MM.1S (cell line): ENCODE results near the gene TMTC2.

Experiments used
- CTCF ChIP-seq: fragments of 300-600 bp; sonication (generic); IDR thresholded peaks from 2 replicates; pipeline ENCODE4 v1.5.1; 2016; ENCODE audit warnings: antibody characterized with exemption, low read length, mixed read lengths
- EZH2 ChIP-seq: fragments of 300-600 bp; sonication (generic); optimal IDR thresholded peaks from 2 replicates; pipeline ENCODE3; 2017; ENCODE audit warnings: low read depth, mild to moderate bottlenecking, antibody characterized with exemption, low read length, mixed read lengths
- EZH2phosphoT487 ChIP-seq: fragments of 300-600 bp; sonication (generic); IDR thresholded peaks from 2 replicates; pipeline ENCODE4 v1.6.1; 2018; ENCODE audit warnings: antibody characterized with exemption, low read length

GRCh38 chr12:82866227-82866775, 179.6 kb downstream of the TMTC2 start:
- TF ChIP-seq CTCF, result no peak
- TF ChIP-seq EZH2phosphoT487, result no peak
- no peak for TF ChIP-seq EZH2
